ENCODE results near the gene UBE2M.
A peak's percentile ranks its signal among the peaks of the same experiment; 100 is the strongest.

Gene UBE2M

DNA sequence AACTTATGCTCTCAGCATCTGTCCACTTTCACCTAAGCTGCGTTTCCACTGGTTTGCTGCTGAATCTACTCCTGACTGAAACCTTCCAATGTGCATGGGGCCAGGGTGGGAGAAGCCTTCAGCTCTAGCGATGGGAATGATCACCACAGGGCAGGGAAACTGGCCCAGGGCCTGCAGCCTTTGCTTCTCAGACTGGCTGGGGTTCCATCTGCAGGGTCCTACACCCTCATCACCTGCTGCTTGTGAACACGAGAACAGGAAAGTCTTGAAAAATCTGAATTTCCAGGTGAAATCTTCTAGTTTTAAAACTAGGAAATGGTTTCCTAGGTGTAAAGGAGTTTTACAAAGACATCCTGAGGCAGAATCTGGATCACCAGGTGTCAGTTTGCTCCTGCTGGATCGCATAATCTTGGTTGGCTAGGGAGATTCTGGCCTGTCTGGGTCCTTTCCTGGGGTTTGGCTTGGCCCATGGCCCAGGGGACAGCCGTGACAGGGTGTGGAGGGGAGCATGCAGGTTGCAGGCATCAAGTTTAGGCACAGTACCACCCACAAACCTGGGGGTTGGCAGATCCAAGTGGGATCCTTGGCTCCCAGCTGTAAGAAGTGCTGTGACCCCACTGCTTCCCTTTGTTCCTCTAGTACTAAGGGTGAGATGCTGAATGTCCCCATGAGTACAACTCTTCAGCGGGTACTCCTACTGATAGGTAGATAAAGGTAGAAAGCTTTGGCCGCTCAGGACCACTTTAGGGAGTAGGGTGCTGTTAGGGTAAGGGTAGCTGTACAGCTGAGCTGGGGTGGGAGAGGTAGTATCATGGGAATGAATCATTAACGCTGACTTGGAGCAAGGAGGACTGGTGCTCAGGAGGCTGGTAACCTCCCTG, 1.8 kb upstream of the UBE2M start:
- no peak for DNase-seq (ENCODE audit: low read depth, low spot score)
- peak overlapping the region; percentile 99 for H3K9ac ChIP-seq (ENCODE audit: insufficient read length)
- H3K9me3 ChIP-seq (ENCODE audit: low read depth, low read length) = no peaks in the 10 kb centered on the region
- peak overlapping the region; percentile 93 for H3K4me3 ChIP-seq
- peak overlapping the region; percentile 97 for H3K27ac ChIP-seq
- H3K36me3 ChIP-seq (ENCODE audit: insufficient read depth, low read length) = peaks cover 17% of the 10 kb centered on the region
- TF ChIP-seq POLR2AphosphoS5 (IDR thresholded peaks at IDR 0.05; ENCODE audit: borderline replicate concordance, low read depth, low read length) = no peak
- TF ChIP-seq EZH2 (IDR thresholded peaks at IDR 0.05) = no peak
- TF ChIP-seq FOXP2 (optimal IDR thresholded peaks at IDR 0.05; ENCODE audit: control extremely low read depth, extremely low read length, insufficient read depth) = no peak

DNA sequence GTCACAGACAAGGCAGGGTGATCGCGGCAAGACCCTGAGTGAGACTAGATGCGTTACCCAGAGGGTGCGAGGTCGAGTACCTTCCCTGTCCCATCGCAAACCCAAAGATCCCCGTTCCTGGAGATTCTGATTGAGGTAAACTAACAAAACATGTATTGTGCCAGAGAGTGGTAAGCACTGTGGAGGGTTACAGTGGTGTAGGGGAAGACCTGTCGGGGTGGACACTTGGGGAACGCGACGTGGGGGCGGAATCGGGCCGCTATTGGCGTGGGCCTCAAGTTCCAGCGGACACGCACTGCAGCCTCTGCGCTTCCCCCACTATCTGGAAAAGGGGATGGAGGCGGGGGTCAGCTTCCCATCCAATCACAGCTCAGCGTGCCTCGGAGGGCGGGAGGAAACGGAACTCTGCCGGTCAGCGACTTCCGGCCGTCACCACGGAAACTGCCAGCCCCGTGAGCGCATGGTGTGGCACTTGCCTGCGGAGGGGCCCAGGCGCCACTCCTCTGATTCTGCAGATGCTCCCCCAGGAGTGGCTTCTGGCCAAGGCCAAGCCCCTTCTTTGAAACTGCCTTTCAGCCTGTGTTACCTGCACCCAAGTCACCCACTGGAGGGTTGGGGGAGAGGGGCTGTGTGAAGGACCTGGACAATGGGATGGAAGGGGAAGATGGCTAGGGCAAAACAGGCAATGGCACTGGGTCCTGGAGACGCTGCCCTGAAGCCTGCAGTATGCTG, 1.0 kb upstream of the UBE2M start:
- H3K27ac ChIP-seq = peak overlapping the region; percentile 97
- peaks cover 17% of the 10 kb centered on the region for H3K36me3 ChIP-seq (ENCODE audit: insufficient read depth, low read length)
- H3K9ac ChIP-seq (ENCODE audit: insufficient read length) = peak overlapping the region; percentile 99
- TF ChIP-seq POLR2AphosphoS5 (IDR thresholded peaks at IDR 0.05; ENCODE audit: borderline replicate concordance, low read depth, low read length) (peak; percentile 85), EZH2 (IDR thresholded peaks at IDR 0.05) (no peak)
- DNase-seq (ENCODE audit: low read depth, low spot score) = no peak
- H3K9me3 ChIP-seq (ENCODE audit: low read depth, low read length) = no peaks in the 10 kb centered on the region
- peak overlapping the region; percentile 93 for H3K4me3 ChIP-seq

DNA sequence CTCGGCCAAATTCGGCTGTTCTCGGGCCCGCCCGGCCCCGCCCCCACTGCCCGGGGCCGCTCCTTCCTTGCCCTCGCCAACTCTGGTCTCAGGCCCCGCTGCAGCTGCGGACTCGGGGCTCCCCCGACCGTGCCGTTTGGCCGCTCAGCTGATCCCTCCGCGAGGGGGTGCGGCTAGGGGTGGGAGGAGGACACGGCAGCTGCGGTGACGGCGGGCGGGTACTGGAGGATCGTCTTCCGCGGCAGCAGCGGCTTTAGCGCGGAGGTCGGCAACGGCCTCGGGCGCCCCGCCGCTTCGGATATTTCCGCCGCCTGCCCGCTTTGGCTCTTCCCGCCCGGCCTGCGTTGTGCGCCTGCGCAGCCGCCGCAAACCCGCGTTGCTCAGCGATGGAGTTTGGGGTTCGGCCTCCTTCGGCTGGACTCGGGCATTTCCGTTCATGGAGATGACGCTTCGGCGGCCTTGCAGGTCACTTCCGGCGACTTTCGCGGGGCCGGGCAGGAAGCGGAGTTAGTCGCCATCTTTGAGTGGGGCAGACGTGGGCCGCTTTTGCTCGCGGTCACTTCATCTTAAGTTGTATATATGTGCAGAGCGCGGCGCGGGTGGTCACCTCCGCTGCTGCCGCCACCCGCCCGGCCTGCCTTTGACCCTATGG, 338 bp upstream of the UBE2M start:
- Histone ChIP-seq H3K27ac (peak overlapping the region; percentile 99), H3K9me3 (ENCODE audit: low read depth, low read length) (no peaks in the 10 kb centered on the region), H3K36me3 (ENCODE audit: insufficient read depth, low read length) (peaks cover 17% of the 10 kb centered on the region), H3K4me3 (peak overlapping the region; percentile 93), H3K9ac (ENCODE audit: insufficient read length) (peak overlapping the region; percentile 99)
- peak; percentile 90 for DNase-seq (ENCODE audit: low read depth, low spot score)
- no peak for TF ChIP-seq FOXP2 (optimal IDR thresholded peaks at IDR 0.05; ENCODE audit: control extremely low read depth, extremely low read length, insufficient read depth)
- no peak for TF ChIP-seq EZH2 (IDR thresholded peaks at IDR 0.05)
- peak; percentile 79 for TF ChIP-seq POLR2AphosphoS5 (IDR thresholded peaks at IDR 0.05; ENCODE audit: borderline replicate concordance, low read depth, low read length)

DNA sequence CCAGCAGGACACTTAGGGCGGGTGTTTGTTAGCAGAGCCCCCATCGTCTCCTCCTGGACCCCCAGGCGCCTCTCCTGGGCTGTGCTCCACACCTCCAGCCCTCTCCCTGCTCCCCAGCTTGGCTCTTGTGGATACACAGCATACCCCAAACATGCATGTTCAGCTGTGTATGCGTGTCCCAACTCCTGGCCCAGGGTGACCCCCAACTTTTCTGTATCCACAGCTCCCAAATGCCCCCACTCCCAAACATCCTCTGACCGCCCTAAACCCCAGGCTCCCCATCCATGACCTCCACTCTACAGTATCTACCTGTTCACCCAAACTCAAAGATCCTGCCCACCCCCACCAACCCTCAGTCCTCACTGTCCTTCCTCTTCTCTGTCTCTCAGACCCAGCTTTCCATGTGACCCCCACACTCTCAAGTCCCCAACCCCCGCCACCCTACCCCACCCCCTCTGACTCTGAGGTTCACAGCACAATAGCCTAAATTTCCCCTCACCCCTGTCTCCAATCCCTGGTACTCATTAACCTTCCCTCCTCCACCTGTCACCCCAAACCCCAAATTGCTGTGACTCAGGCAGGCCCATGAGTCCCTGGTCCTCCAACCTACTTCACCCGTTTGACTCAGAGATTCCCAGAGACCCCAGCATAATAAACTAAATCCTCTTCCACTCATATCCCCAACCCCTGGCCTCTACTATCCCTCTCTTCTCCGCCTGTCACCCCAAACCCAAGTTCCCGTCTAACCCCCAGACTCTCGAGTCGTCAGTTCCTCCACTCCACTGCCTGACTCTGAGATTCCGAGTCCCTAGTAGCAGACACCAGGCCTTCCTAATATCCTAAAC, 968 bp downstream of the UBE2M start:
- TF ChIP-seq POLR2AphosphoS5 (IDR thresholded peaks at IDR 0.05; ENCODE audit: borderline replicate concordance, low read depth, low read length) (no peak), EZH2 (IDR thresholded peaks at IDR 0.05) (no peak), FOXP2 (optimal IDR thresholded peaks at IDR 0.05; ENCODE audit: control extremely low read depth, extremely low read length, insufficient read depth) (no peak)
- peaks cover 17% of the 10 kb centered on the region for H3K36me3 ChIP-seq (ENCODE audit: insufficient read depth, low read length)
- H3K9me3 ChIP-seq (ENCODE audit: low read depth, low read length) = no peaks in the 10 kb centered on the region
- no peak for DNase-seq (ENCODE audit: low read depth, low spot score)
- peak overlapping the region; percentile 71 for H3K27ac ChIP-seq
- peak overlapping the region; percentile 93 for H3K4me3 ChIP-seq
- H3K9ac ChIP-seq (ENCODE audit: insufficient read length) = peak overlapping the region; percentile 98

DNA sequence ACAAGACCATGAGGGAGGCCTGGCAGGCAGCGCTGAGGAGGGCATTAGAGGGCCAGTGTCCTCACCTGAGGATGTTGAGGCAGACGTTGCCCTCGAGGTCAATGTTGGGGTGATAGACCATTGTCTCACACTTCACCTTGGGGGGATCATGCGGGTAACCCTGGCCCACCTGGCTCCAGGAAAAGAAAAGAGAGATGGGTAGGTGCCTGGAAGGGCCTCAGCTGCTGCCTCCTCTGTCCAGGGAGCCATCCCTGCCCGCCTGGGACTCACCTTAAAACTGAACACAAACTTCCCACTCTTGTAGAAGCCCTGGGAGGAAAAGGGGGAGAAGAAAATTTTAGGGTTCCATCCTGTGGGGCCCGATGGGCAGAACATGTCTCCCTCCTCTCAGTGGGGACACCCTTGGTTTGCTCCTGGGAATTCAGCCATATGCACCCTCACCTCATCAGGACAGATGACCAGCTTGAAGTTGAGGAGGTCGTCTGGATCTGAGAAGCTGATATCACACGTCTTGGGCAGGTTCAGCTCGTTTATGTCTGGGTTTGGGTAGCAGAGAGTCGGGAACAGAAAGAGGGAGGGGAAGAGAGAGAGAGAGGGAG, 1.7 kb downstream of the UBE2M start:
- peak overlapping the region; percentile 93 for H3K4me3 ChIP-seq
- peaks cover 24% of the 10 kb centered on the region for H3K36me3 ChIP-seq (ENCODE audit: insufficient read depth, low read length)
- H3K9ac ChIP-seq (ENCODE audit: insufficient read length) = peak overlapping the region; percentile 98
- TF ChIP-seq FOXP2 (optimal IDR thresholded peaks at IDR 0.05; ENCODE audit: control extremely low read depth, extremely low read length, insufficient read depth) (no peak), EZH2 (IDR thresholded peaks at IDR 0.05) (no peak), POLR2AphosphoS5 (IDR thresholded peaks at IDR 0.05; ENCODE audit: borderline replicate concordance, low read depth, low read length) (no peak)
- H3K27ac ChIP-seq = peak overlapping the region; percentile 39; the same call in 1 of the 2 replicates
- no peak for DNase-seq (ENCODE audit: low read depth, low spot score)
- H3K9me3 ChIP-seq (ENCODE audit: low read depth, low read length) = no peaks in the 10 kb centered on the region

- H3K36me3 ChIP-seq (ENCODE audit: insufficient read depth, low read length) = peaks cover 30% of the 10 kb centered on the region
- no peak overlapping the region for H3K9ac ChIP-seq (ENCODE audit: insufficient read length)
- DNase-seq (ENCODE audit: low read depth, low spot score) = no peak
- no peak overlapping the region; the same call in 1 of the 2 replicates for H3K27ac ChIP-seq
- H3K9me3 ChIP-seq (ENCODE audit: low read depth, low read length) = no peaks in the 10 kb centered on the region
- no peak overlapping the region for H3K4me3 ChIP-seq
- no peak for TF ChIP-seq EZH2 (IDR thresholded peaks at IDR 0.05)
- no peak for TF ChIP-seq POLR2AphosphoS5 (IDR thresholded peaks at IDR 0.05; ENCODE audit: borderline replicate concordance, low read depth, low read length)
- no peak for TF ChIP-seq FOXP2 (optimal IDR thresholded peaks at IDR 0.05; ENCODE audit: control extremely low read depth, extremely low read length, insufficient read depth)
Observed at GRCh38 chr19:58555920-58556621, 2.3 kb downstream of the UBE2M start.

DNA sequence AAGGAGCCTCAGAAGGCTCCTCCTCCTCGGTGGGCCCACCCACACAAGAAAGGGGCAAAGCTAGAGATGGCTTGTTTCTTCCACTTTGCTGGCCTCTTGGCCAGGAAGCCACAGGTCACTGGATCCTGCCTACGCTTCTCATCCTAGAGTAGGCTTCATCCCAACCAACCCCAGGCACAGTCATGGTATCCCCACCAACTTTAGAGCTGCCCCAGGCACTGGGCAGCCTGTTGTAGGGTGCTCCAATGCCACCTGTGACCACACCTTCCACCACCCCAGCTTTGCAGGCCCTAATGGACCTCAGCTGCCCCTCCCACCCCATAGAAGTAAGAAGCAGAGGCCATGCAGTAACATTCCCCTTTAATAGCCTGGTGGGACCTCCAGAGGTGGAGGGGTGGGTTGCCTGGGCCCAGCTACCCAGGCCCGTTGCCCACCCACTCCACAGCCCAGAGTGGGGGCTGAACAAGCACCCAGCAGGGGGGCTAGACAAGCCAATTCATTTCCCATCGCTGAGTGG, 3.0 kb downstream of the UBE2M start:
- no peak for DNase-seq (ENCODE audit: low read depth, low spot score)
- Histone ChIP-seq H3K9me3 (ENCODE audit: low read depth, low read length) (no peaks in the 10 kb centered on the region), H3K36me3 (ENCODE audit: insufficient read depth, low read length) (peaks cover 37% of the 10 kb centered on the region), H3K27ac (peak overlapping the region; percentile 98), H3K4me3 (peak overlapping the region; percentile 85), H3K9ac (ENCODE audit: insufficient read length) (peak overlapping the region; percentile 69)
- TF ChIP-seq EZH2 (IDR thresholded peaks at IDR 0.05) (no peak), POLR2AphosphoS5 (IDR thresholded peaks at IDR 0.05; ENCODE audit: borderline replicate concordance, low read depth, low read length) (no peak), FOXP2 (optimal IDR thresholded peaks at IDR 0.05; ENCODE audit: control extremely low read depth, extremely low read length, insufficient read depth) (no peak)

All from SK-N-MC (cell line).